Ishikawa (cell line): ENCODE data around the gene GCGR.

Experiments used
- RAD21 ChIP-seq: IDR thresholded peaks from 2 replicates; pipeline ENCODE4 v1.6.1; 2012; ENCODE audit warnings: low read depth
- TAF1 ChIP-seq: IDR thresholded peaks from 2 replicates; pipeline ENCODE4 v1.6.1; 2012; ENCODE audit warnings: low read depth, mild to moderate bottlenecking
- ZBTB7A ChIP-seq: IDR thresholded peaks from 2 replicates; pipeline ENCODE4 v1.6.1; 2012; ENCODE audit warnings: low read depth
- TF ChIP-seq, protein P1 (sequence below): IDR thresholded peaks from 2 replicates; pipeline ENCODE4 v1.6.1; 2012; ENCODE audit warnings: low read depth, mild to moderate bottlenecking

DNA sequence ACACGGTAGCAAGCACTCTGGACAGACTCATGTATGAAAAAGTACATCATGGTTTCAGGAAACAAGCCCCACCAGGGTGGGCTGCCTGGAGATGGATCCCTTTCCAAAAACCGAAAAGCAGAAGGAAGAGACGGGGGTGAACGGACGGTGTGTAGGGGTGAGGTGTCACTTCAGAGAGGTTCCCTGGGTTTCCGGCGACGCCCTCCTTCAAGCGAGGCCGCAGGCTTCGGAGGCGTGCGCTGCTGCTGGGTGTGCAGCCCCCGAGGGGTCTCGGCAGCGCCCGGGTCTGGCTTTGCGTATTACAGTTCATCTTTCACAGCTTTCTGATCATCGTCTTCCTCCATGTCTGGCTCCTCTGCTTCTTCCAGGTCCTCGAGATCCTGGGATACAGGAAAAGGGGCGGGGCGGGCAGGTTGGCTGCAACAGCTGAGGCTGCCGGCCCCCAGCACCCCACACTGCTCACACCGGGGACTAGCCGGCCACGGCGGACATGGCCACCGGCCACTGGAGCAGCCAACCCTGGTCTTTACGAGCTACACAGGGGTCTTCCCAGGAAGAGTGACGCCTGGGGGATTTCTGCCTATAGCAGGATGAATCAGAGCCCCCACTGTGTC is 39.9 kb downstream of the GCGR start:
- TF ChIP-seq RAD21 = no peak
- TF ChIP-seq TAF1 = no peak
- no peak for TF ChIP-seq ZBTB7A
- TF ChIP-seq, protein P1, sequence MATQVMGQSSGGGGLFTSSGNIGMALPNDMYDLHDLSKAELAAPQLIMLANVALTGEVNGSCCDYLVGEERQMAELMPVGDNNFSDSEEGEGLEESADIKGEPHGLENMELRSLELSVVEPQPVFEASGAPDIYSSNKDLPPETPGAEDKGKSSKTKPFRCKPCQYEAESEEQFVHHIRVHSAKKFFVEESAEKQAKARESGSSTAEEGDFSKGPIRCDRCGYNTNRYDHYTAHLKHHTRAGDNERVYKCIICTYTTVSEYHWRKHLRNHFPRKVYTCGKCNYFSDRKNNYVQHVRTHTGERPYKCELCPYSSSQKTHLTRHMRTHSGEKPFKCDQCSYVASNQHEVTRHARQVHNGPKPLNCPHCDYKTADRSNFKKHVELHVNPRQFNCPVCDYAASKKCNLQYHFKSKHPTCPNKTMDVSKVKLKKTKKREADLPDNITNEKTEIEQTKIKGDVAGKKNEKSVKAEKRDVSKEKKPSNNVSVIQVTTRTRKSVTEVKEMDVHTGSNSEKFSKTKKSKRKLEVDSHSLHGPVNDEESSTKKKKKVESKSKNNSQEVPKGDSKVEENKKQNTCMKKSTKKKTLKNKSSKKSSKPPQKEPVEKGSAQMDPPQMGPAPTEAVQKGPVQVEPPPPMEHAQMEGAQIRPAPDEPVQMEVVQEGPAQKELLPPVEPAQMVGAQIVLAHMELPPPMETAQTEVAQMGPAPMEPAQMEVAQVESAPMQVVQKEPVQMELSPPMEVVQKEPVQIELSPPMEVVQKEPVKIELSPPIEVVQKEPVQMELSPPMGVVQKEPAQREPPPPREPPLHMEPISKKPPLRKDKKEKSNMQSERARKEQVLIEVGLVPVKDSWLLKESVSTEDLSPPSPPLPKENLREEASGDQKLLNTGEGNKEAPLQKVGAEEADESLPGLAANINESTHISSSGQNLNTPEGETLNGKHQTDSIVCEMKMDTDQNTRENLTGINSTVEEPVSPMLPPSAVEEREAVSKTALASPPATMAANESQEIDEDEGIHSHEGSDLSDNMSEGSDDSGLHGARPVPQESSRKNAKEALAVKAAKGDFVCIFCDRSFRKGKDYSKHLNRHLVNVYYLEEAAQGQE = no peak
